B cell (primary cell): ENCODE data around the gene GGN. TPM values are rescaled to one million over a fixed set of nuclear protein-coding genes. Genes with fewer than 3 reads are reported as not detected.

Experiments used
- ATAC-seq: fragments of 200-7000 bp; cut with Tn5 transposase; one replicate; pipeline ENCODE4 v1.10.0; 2021; ENCODE audit warnings: low read depth, mild to moderate bottlenecking, moderate number of reproducible peaks, moderate library complexity
- CTCF ChIA-PET: fragments of 350-600 bp; sonication (Branson Sonifier 250); formaldehyde crosslinking; loops from one replicate; lab custom pipeline; 2021; ENCODE audit warnings: antibody characterized with exemption, inconsistent platforms; lab: Charles Lee
- POLR2A ChIA-PET: fragments of 350-600 bp; sonication (Branson Sonifier 250); formaldehyde crosslinking; loops from one replicate; lab custom pipeline; 2021; ENCODE audit warnings: antibody characterized with exemption; lab: Charles Lee
- DNase-seq: peaks from one replicate; pipeline ENCODE4 v3.0.0; 2013
- H2AFZ ChIP-seq: 2 replicates; pipeline ENCODE4 v1.6.1; 2012; ENCODE audit warnings: mild to moderate bottlenecking, low read depth, low read length; ENCODE audit not compliant: insufficient read depth, poor library complexity, severe bottlenecking
- H3K27ac ChIP-seq, 2 donors: 1 replicate in 1 of 2; 2 replicates in 1 of 2; pipeline ENCODE4 v1.5.1; 2012 to 2013; ENCODE audit warnings: low read length in 2 of 2, mild to moderate bottlenecking in 2 of 2, moderate library complexity in 1 of 2
- H3K27me3 ChIP-seq, 4 experiments: fragments of 200-600 bp in 1 of 4; sonication (generic) in 1 of 4; replicated peaks in 1 of 4; 1 replicate in 2 of 4; 2 replicates in 2 of 4; pipeline versions ENCODE4 v1.6.1 to v1.7.0; 2013 to 2016; ENCODE audit warnings: low read length in 3 of 4, mild to moderate bottlenecking in 2 of 4, mixed read lengths in 1 of 4, moderate library complexity in 1 of 4; ENCODE audit not compliant: insufficient read depth in 4 of 4, control insufficient read depth in 3 of 4; ENCODE audit errors: control extremely low read depth in 1 of 4
- H3K36me3 ChIP-seq, 2 experiments: replicated peaks in 1 of 2; 1 replicate in 1 of 2; 2 replicates in 1 of 2; pipeline versions ENCODE4 v1.6.1 to v1.7.1; 2013; ENCODE audit warnings: low read length in 1 of 2; ENCODE audit not compliant: insufficient read depth in 2 of 2, control insufficient read depth in 1 of 2; ENCODE audit errors: control extremely low read depth in 1 of 2, extremely low read depth in 1 of 2
- H3K4me1 ChIP-seq, 2 donors: fragments of 200-600 bp in 1 of 2; sonication (generic) in 1 of 2; 1 replicate in 1 of 2; 2 replicates in 1 of 2; pipeline versions ENCODE4 v1.5.1 to v1.6.1; 2013 to 2017; ENCODE audit warnings: low read length in 2 of 2; ENCODE audit not compliant: control insufficient read depth in 2 of 2, insufficient read depth in 2 of 2
- H3K4me2 ChIP-seq: replicated peaks from 2 replicates; pipeline ENCODE3; 2012; ENCODE audit warnings: mild to moderate bottlenecking, low read depth, low read length; ENCODE audit not compliant: poor library complexity, severe bottlenecking
- H3K4me3 ChIP-seq, 5 experiments: fragments of 200-600 bp in 1 of 5; sonication (generic) in 1 of 5; 1 replicate in 3 of 5; 2 replicates in 2 of 5; pipeline versions ENCODE4 v1.5.1 to v1.7.0; 2011 to 2016; ENCODE audit warnings: low read length in 4 of 5, mild to moderate bottlenecking in 4 of 5, low read depth in 2 of 5, control low read depth in 1 of 5, moderate library complexity in 1 of 5; ENCODE audit not compliant: insufficient read depth in 1 of 5; ENCODE audit errors: control extremely low read depth in 1 of 5, extremely low read depth in 1 of 5
- H3K79me2 ChIP-seq: fragments of 200-600 bp; sonication (generic); one replicate; pipeline ENCODE4 v1.6.0; 2016; ENCODE audit warnings: low read length; ENCODE audit not compliant: control insufficient read depth, insufficient read depth
- H3K9ac ChIP-seq: fragments of 200-600 bp; sonication (generic); 2 replicates; pipeline ENCODE4 v1.6.1; 2017; ENCODE audit warnings: mild to moderate bottlenecking, low read length, moderate library complexity
- H3K9me3 ChIP-seq, 3 donors: one replicate each; pipeline versions ENCODE4 v1.6.1 to v1.7.1; 2013; ENCODE audit warnings: low read length in 2 of 3; ENCODE audit not compliant: control insufficient read depth in 2 of 3, insufficient read depth in 1 of 3; ENCODE audit errors: control extremely low read depth in 1 of 3
- H4K20me1 ChIP-seq: 2 replicates; pipeline ENCODE4 v1.6.0; 2012; ENCODE audit warnings: mild to moderate bottlenecking, low read length; ENCODE audit not compliant: insufficient read depth, control insufficient read depth, poor library complexity, severe bottlenecking
- H3K27ac Mint-ChIP-seq: one replicate; pipeline ENCODE4 v1.8.0; 2021; ENCODE audit warnings: mixed read lengths
- H3K27me3 Mint-ChIP-seq: one replicate; pipeline ENCODE4 v1.8.0; 2021; ENCODE audit warnings: mixed read lengths
- H3K4me1 Mint-ChIP-seq: one replicate; pipeline ENCODE4 v1.8.0; 2021; ENCODE audit warnings: mixed read lengths
- H3K4me3 Mint-ChIP-seq: one replicate; pipeline ENCODE4 v1.8.0; 2021; ENCODE audit warnings: mixed read lengths
- H3K9me3 Mint-ChIP-seq: one replicate; pipeline ENCODE4 v1.8.0; 2022; ENCODE audit warnings: mixed read lengths; ENCODE audit not compliant: insufficient read depth
- EZH2 ChIP-seq: IDR thresholded peaks from 2 replicates; pipeline ENCODE4 v1.6.1; 2012; ENCODE audit warnings: borderline replicate concordance, low read depth, mild to moderate bottlenecking, moderate library complexity, low read length; ENCODE audit not compliant: insufficient read depth, poor library complexity, severe bottlenecking
- WGBS: methylation state at CpG from one replicate; pipeline ENCODE4 v1.1.5; 2013; ENCODE audit warnings: missing lambda C conversion rate; ENCODE audit not compliant: insufficient coverage; 5-methylcytosine and 5-hydroxymethylcytosine counted together
- intact Hi-C: fragments of 100-400 bp; cut with micrococcal nuclease; formaldehyde crosslinking; loops from one replicate; pipeline ENCODE4 v1.10.0; 2022
- polyA plus RNA-seq: library from polyadenylated mRNA; depleted of rRNA; stranded (reverse); fragments of >200 nt; gene quantifications from 2 replicates; pipeline ENCODE4 v1.2.3, GENCODE V29; 2012
- total RNA-seq, 2 donors: library from RNA; stranded (reverse); fragments of 120-200 nt in 1 of 2; gene quantifications; 1 replicate in 1 of 2; 2 replicates in 1 of 2; pipeline versions ENCODE4 v1.2.3 to v1.2.4, GENCODE V29; 2013 to 2022
- TF ChIP-seq, protein P1 (sequence below): fragments of 200-600 bp; IDR thresholded peaks from one replicate; pipeline ENCODE4 v1.8.0; 2022; ENCODE audit warnings: antibody characterized with exemption, mild to moderate bottlenecking

Gene GGN
- total and polyA plus RNA-seq, 2 donors (not counting 1 experiment from before 2014, with no cell fraction given), result 0.34 TPM; not detected in 1

DNA sequence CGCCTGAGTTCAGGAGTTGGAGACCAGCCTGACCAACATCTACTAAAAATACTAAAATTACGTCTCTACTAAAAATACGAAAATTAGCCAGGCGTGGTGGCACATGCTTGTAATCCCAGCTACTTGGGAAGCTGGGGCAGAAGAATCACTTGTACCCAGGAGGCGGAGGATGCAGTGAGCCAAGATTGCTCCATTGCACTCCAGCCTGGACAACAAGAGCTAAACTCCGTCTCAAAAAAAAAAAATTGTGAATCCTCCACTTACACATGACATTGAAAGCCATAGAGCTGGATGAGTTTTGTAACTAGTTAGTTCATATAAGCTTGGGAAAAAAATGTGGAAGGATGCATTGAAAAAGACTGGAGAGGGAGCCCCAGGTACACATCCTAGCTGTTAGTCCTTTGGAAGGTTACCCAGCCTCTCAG lies 13.9 kb downstream of the GGN start:
- intact Hi-C loops, result loop anchor here (1.0 to 2.0 kb wide), 12 partner anchors 13 to 1039 kb away; partner anchors contain the start of genes ACTN4, EIF3K, FAM98C and NFKBIB
- ATAC-seq (no peak), DNase-seq (no peak)
- peaks cover 40% of the 10 kb centered on the region for H4K20me1 ChIP-seq
- Mint-ChIP-seq H3K27me3 (peaks cover 9% of the 10 kb centered on the region), H3K4me3 (peak overlapping the region; percentile 93), H3K27ac (peak overlapping the region; percentile 96), H3K9me3 (no peaks in the 10 kb centered on the region), H3K4me1 (peaks cover 26% of the 10 kb centered on the region)
- TF ChIP-seq EZH2, result no peak
- TF ChIP-seq, protein P1, sequence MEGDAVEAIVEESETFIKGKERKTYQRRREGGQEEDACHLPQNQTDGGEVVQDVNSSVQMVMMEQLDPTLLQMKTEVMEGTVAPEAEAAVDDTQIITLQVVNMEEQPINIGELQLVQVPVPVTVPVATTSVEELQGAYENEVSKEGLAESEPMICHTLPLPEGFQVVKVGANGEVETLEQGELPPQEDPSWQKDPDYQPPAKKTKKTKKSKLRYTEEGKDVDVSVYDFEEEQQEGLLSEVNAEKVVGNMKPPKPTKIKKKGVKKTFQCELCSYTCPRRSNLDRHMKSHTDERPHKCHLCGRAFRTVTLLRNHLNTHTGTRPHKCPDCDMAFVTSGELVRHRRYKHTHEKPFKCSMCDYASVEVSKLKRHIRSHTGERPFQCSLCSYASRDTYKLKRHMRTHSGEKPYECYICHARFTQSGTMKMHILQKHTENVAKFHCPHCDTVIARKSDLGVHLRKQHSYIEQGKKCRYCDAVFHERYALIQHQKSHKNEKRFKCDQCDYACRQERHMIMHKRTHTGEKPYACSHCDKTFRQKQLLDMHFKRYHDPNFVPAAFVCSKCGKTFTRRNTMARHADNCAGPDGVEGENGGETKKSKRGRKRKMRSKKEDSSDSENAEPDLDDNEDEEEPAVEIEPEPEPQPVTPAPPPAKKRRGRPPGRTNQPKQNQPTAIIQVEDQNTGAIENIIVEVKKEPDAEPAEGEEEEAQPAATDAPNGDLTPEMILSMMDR, result no peak
- peaks cover 17 to 26% of the 10 kb centered on the region in 2 donors for H3K4me1 ChIP-seq
- H3K9me3 ChIP-seq, result no peaks in the 10 kb centered on the region
- H3K4me2 ChIP-seq, result peak overlapping the region; percentile 93
- POLR2A ChIA-PET, result interaction anchor here (0.6 to 1.5 kb wide), 10 partner anchors 12 to 1882 kb away, joined by 3 to 14 read pairs (median 6); partner anchors contain the start of genes CATSPERG, EIF3K, FAM98C and GGN
- H3K36me3 ChIP-seq, result peaks cover 0 to 11% of the 10 kb centered on the region in 2 experiments
- H3K79me2 ChIP-seq, result peaks cover 34% of the 10 kb centered on the region
- CTCF ChIA-PET, result interaction anchor here (0.6 to 2.3 kb wide), 24 partner anchors 12 to 560 kb away, joined by 3 to 27 read pairs (median 4); partner anchors contain the start of genes ACTN4, CATSPERG, FAM98C and MRPS12
- peak overlapping the region; percentile 70 for H3K9ac ChIP-seq
- peaks cover 0 to 10% (median 0%) of the 10 kb centered on the region in 4 experiments for H3K27me3 ChIP-seq
- H2AFZ ChIP-seq, result peak overlapping the region; percentile 90
- H3K27ac ChIP-seq, result peak overlapping the region; percentile 60 to 90
- H3K4me3 ChIP-seq, result peak overlapping the region; percentile 43 to 80 (median 60)
- 82% methylated on average over 5 of the region's 6 CpGs for WGBS

DNA sequence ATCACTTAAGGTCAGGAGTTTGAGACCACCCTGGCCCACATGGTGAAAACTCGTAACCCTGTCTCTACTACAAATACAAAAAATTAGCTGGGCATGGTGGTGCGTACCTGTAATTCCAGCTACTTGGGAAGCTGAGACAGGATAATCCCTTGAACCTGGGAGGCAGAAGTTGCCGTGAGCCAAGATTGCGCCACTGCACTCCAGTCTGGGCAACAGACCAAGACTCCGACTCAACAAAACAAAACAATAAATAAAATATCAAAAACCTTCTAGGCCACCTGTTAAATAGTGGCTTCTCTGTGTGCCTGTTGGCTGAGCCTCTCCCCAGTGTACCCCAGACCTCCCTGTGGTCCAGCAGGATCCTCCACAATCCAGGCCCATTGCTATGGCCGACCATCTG lies 16.8 kb downstream of the GGN start:
- Histone ChIP-seq H3K4me2 (no peak overlapping the region), H2AFZ (no peak overlapping the region), H3K27me3 (peaks cover 0 to 22% (median 0%) of the 10 kb centered on the region in 4 experiments), H3K79me2 (peaks cover 13% of the 10 kb centered on the region), H4K20me1 (peaks cover 12% of the 10 kb centered on the region), H3K9ac (no peak overlapping the region), H3K36me3 (no peaks in the 10 kb centered on the region), H3K9me3 (no peaks in the 10 kb centered on the region), H3K4me1 (peaks cover 14 to 19% of the 10 kb centered on the region in 2 donors), H3K4me3 (no peak overlapping the region), H3K27ac (no peak overlapping the region)
- Mint-ChIP-seq H3K9me3 (no peaks in the 10 kb centered on the region), H3K4me1 (peaks cover 20% of the 10 kb centered on the region), H3K27ac (no peak overlapping the region), H3K4me3 (no peak overlapping the region), H3K27me3 (peaks cover 13% of the 10 kb centered on the region)
- 89% methylated on average over 3 of the region's 6 CpGs for WGBS
- ATAC-seq (no peak), DNase-seq (no peak)
- TF ChIP-seq EZH2, result no peak
- TF ChIP-seq, protein P1, result no peak
- intact Hi-C loops, result no loop called here
- POLR2A ChIA-PET, result no interaction called here
- CTCF ChIA-PET, result no interaction called here
